Measurements from ENCODE around the gene FGD4.

DNA sequence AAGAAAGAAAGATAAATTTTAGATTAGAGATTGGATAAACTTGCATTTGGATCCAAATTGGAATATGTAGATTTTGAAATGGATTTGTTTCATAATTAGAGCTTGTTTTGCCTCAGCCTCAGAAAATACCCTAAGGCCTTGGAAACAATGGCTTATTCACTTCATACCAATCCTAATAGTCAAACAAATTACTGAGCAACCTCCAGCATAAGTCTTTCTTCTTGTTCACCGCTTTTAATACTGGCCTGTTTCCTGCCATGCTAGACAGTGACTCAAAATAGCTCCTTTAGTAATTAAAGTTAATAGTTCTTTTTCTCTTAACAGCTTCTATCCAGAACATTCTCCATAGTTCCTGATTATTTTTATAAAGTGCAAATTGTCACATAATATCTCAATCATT is 168.9 kb downstream of the FGD4 start:
- TF ChIP-seq, protein P1, sequence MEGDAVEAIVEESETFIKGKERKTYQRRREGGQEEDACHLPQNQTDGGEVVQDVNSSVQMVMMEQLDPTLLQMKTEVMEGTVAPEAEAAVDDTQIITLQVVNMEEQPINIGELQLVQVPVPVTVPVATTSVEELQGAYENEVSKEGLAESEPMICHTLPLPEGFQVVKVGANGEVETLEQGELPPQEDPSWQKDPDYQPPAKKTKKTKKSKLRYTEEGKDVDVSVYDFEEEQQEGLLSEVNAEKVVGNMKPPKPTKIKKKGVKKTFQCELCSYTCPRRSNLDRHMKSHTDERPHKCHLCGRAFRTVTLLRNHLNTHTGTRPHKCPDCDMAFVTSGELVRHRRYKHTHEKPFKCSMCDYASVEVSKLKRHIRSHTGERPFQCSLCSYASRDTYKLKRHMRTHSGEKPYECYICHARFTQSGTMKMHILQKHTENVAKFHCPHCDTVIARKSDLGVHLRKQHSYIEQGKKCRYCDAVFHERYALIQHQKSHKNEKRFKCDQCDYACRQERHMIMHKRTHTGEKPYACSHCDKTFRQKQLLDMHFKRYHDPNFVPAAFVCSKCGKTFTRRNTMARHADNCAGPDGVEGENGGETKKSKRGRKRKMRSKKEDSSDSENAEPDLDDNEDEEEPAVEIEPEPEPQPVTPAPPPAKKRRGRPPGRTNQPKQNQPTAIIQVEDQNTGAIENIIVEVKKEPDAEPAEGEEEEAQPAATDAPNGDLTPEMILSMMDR (IDR thresholded peaks at IDR 0.05) = no peak
- TF ChIP-seq POLR2AphosphoS5 (IDR thresholded peaks at IDR 0.05) = peak in 1 of 3 donors; percentile 60
